HG03095 (cell line): ENCODE data around the gene CFAP119.

ENCODE experiments used
- ATAC-seq: cut with Tn5 transposase; IDR thresholded peaks from one replicate; pipeline ENCODE4 v1.9.1; 2021; ENCODE audit warnings: moderate library complexity; ENCODE audit not compliant: unreplicated experiment

Gene CFAP119

GRCh38 chr16:30762991-30763725 is 1.3 kb upstream of the CFAP119 start:
- ATAC-seq, result no peak

DNA sequence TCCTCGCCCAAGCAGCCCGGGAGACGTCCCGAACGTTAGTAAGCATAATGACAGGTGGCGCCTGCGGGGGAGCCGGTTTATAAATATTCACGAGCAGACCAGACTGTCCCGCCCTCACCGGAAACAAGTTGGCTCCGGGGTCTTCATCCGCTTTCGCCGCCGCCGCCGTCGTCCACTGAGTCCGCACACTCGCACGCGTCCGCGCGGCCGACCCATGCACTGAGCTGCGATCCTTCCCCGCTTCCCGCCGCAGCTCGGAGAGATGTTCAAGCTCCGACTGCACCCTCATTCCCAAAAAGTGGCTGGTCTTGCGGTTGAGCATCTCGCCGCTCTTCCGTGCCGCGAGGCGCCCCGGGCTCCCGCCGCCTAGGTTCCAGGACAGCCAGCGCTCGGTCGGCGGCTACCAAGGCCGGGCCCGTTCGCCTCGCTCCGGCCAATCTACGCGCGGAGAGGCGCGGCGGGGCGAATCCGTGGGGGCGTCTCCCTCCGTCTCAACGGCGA is 385 bp downstream of the CFAP119 start:
- no peak for ATAC-seq

GRCh38 chr16:30760577-30761426 is 1.1 kb downstream of the CFAP119 start:
- no peak for ATAC-seq

DNA sequence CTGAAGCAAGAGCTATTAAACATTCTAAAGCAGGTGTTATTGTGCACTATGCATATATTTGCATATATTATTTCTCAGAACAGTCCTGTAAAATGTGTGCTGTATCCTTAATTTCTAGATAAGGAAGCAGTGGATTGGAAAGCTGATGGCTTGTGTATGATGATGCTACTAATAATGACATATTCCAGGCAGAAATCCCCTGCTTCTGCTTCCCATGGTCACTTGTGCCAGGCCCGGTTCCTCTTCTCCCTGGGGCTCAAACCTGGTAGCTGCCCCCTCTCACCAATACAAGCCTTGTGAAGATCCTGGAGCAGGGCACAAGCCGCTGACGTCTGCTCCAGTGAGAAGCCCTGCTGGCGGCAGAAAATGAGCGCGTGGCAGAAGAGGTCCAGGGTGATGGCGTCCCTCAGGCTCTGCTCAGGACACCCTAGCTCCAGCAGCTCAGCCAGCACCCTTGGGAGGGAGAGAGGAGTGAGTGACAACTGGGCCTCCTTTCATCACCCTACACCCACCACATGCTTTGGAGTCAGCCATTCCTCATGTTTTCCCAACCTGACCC is 1.8 kb downstream of the CFAP119 start:
- no peak for ATAC-seq

DNA sequence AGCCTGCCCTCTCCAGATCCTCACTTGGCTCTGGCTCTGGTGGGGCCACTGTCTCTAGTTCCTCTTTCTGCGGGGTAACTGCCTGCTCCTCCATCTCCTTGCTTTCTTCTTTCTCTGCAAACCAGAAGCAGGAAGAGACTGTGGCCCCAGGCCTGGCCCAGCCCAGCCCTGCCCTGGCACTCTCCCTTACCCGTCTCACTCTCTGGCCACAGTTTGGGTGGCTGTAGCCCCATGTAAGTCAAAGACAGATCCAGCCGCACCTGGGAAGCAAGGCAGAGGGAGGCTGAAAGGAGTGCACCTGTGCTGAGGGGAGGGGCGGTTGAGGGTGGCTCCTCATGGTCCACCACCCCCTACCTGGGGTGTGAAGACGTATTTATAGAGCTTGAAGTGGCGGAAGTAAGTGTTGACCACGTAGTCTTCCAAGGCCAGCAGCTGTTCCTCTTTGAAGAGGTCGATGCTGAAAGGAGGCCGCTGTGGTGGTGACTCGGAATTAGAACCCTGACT is 2.8 kb downstream of the CFAP119 start:
- no peak for ATAC-seq

DNA sequence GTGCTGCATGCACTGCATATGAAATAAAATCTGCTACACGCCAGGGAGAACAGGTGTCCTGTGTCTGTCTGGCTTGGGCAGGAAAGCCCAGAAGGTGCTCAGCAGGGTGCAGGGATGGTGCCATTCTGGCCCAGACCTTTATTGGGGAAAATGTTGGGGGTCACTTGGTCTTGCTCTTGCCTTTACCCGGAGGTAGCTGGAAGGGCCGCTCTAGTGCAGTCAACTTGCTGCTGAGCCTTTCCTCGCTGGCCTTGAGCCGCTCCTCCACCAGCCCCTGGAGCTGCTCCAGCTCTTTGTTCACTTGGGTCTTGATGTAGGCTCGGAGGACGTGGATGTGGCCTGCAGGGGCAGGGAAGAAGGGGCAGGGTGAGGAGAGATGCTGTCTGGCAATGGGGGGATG is 4.5 kb downstream of the CFAP119 start:
- ATAC-seq, result no peak

DNA sequence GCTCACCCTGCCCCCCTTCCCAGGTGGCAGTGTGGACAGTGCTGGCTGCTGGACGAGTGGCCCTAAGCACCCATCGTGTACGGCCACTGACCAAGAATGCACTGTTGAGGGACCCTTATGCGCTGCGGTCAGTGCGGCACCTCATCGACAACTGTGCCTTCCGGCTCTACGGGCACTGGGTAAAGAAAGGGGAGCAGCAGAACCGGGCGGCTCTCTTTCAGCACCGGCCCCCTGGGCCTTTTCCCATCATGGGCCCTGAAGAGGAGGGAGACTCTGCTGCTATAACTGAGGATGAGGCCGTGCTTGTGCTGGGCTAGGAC is 5.1 kb downstream of the CFAP119 start:
- no peak for ATAC-seq

- no peak for ATAC-seq
These were observed 5.7 kb downstream of the CFAP119 start for GRCh38 chr16:30755955-30756780.

- no peak for ATAC-seq
These were observed 8.3 kb downstream of the CFAP119 start for GRCh38 chr16:30753596-30753995.

- ATAC-seq, result no peak
These were observed 10.9 kb downstream of the CFAP119 start for GRCh38 chr16:30750876-30751465.

GRCh38 chr16:30750201-30750600 is 11.7 kb downstream of the CFAP119 start:
- no peak for ATAC-seq

GRCh38 chr16:30748634-30749445 is 13.0 kb downstream of the CFAP119 start:
- no peak for ATAC-seq

DNA sequence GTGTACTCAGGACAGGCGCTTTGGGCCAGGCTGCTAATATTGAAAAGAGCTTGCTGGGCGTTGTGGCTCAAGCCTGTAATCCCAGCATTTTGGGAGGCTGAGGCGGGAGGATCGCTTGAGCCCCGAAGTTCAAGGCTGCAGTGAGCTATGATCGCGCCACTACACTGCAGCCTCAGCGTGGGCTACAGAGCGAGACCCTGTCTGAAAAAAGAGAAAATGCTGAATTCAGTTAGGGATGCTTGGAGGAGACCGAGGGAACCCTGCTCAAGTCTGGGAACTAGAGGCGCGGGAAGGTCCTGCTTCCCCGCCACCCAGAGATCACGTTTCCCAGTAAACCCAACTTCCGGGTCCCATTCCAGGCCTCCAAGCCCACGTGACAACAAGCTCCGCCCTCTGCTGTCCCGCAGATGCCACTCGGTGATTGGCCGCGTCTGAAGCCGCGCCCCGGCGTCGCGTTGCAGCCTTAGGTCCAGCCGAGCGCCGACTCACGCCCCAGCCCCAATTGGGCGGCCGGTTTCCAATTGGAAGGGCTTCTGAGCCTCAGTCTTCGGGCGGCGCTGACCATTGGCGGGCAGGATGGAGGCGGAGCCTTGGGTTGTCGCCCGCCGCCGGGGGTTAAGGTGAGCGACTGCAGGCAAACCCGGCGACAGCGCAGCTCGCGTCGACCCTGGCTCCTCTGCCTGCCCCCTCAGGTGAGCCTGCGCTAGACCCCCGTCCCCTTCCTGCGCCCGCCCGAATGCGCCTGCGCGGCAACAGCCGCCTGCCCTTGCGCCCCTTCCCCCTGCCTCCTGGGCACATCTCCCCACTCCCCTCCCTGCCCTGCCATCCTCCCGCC is 13.8 kb downstream of the CFAP119 start, which contains the start of gene PHKG2:
Gene PHKG2, plus strand, starts transcription at position 627 of the 835 bp plus-strand sequence. CDS start 396 bp downstream, outside the sequence.
- ATAC-seq, result peak; percentile 96

GRCh38 chr16:30747331-30747730 is 14.5 kb downstream of the CFAP119 start:
- ATAC-seq, result no peak

- ATAC-seq, result no peak
These were observed 15.2 kb downstream of the CFAP119 start for GRCh38 chr16:30746638-30747175.

- ATAC-seq, result no peak
These were observed 16.8 kb downstream of the CFAP119 start for GRCh38 chr16:30745082-30745481.

- no peak for ATAC-seq
These were observed 17.7 kb downstream of the CFAP119 start for GRCh38 chr16:30744183-30744582.

GRCh38 chr16:30743716-30744115 is 18.1 kb downstream of the CFAP119 start:
- no peak for ATAC-seq
